Thyroid gland (tissue), 4 donors: ENCODE data around the gene CCDC126.

Experiments
- CTCF ChIP-seq, 6 experiments: fragments of 200-600 bp in 3 of 6; fragments of 450-650 bp in 3 of 6; sonication (generic) in 3 of 6; IDR thresholded peaks; one replicate each; pipeline ENCODE4 v1.5.1; 2016 to 2019; ENCODE audit warnings: antibody characterized with exemption in 6 of 6, mild to moderate bottlenecking in 2 of 6, inconsistent platforms in 1 of 6, moderate library complexity in 1 of 6
- POLR2A ChIP-seq, 2 donors: fragments of 450-650 bp; IDR thresholded peaks; one replicate each; pipeline ENCODE4 v1.6.1; 2017; ENCODE audit warnings: antibody characterized with exemption in 2 of 2, mild to moderate bottlenecking in 2 of 2, moderate library complexity in 1 of 2

- TF ChIP-seq CTCF (IDR thresholded peaks at IDR 0.05): no peak
- TF ChIP-seq POLR2A (IDR thresholded peaks at IDR 0.05): no peak
Measured at GRCh38 chr7:23558303-23558702, 38.9 kb upstream of the CCDC126 start.
